ENCODE measurements around the gene GNAS.
A peak's percentile ranks its signal among the peaks of the same experiment; 100 is the strongest.

Gene GNAS

DNA sequence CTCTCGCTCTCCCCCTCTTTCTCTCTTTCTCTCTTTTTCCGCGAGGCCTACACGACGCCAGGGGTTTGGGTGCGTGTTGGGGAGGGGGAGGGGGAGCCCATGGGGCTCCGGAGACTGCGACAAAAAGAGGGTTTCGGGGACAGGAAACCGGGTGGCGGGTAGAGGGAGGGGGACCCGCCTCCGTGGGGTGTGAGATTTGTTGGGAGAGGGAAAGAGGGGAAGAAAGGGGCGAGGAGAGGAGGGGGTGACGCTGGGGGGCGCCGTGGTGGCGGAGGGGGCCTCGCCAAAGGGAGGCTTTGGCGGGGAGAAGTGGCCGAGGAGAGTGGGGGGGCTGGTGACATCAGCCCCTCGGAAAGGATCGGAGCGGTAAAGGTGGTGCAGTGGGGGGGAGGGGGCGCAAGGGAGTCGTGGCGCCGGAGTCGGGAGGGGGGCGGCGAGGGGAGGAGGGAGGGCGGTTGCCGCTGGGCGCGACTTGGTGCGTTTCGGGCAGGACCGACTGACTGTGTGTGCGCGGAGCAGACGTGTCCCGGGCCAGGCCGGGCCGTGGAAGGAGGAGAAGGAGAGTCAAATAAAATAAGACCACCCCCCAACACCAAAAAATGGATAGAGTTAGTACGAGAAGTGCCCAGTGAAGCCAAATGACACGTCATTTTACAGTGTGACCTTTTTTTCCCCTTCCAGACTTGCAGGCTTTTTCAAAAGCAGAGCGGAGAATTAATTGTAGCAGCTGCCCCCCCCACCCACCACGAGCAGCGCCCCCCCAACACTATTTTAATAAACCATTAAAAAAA, 39.8 kb downstream of the GNAS start:
- TF ChIP-seq, protein P1, sequence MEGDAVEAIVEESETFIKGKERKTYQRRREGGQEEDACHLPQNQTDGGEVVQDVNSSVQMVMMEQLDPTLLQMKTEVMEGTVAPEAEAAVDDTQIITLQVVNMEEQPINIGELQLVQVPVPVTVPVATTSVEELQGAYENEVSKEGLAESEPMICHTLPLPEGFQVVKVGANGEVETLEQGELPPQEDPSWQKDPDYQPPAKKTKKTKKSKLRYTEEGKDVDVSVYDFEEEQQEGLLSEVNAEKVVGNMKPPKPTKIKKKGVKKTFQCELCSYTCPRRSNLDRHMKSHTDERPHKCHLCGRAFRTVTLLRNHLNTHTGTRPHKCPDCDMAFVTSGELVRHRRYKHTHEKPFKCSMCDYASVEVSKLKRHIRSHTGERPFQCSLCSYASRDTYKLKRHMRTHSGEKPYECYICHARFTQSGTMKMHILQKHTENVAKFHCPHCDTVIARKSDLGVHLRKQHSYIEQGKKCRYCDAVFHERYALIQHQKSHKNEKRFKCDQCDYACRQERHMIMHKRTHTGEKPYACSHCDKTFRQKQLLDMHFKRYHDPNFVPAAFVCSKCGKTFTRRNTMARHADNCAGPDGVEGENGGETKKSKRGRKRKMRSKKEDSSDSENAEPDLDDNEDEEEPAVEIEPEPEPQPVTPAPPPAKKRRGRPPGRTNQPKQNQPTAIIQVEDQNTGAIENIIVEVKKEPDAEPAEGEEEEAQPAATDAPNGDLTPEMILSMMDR (conservative IDR thresholded peaks at IDR 0.05; ENCODE audit: low read depth, low read length), result peak; percentile 3
- DNase-seq (ENCODE audit: low read depth), result no peak
- peak overlapping the region; percentile 79 for H3K4me3 ChIP-seq (ENCODE audit: low read length)

GRCh38 chr20:58892932-58893224, 40.4 kb downstream of the GNAS start:
- TF ChIP-seq, protein P1 (conservative IDR thresholded peaks at IDR 0.05; ENCODE audit: low read depth, low read length), result no peak
- H3K4me3 ChIP-seq (ENCODE audit: low read length), result peak overlapping the region; percentile 79
- DNase-seq (ENCODE audit: low read depth), result no peak

GRCh38 chr20:58893355-58894120, 41.0 kb downstream of the GNAS start:
- DNase-seq (ENCODE audit: low read depth), result no peak
- TF ChIP-seq, protein P1 (conservative IDR thresholded peaks at IDR 0.05; ENCODE audit: low read depth, low read length), result no peak
- peak overlapping the region; percentile 79 for H3K4me3 ChIP-seq (ENCODE audit: low read length)

GRCh38 chr20:58894652-58895447, 42.3 kb downstream of the GNAS start:
- TF ChIP-seq, protein P1 (conservative IDR thresholded peaks at IDR 0.05; ENCODE audit: low read depth, low read length), result no peak
- H3K4me3 ChIP-seq (ENCODE audit: low read length), result no peak overlapping the region
- DNase-seq (ENCODE audit: low read depth), result no peak

DNA sequence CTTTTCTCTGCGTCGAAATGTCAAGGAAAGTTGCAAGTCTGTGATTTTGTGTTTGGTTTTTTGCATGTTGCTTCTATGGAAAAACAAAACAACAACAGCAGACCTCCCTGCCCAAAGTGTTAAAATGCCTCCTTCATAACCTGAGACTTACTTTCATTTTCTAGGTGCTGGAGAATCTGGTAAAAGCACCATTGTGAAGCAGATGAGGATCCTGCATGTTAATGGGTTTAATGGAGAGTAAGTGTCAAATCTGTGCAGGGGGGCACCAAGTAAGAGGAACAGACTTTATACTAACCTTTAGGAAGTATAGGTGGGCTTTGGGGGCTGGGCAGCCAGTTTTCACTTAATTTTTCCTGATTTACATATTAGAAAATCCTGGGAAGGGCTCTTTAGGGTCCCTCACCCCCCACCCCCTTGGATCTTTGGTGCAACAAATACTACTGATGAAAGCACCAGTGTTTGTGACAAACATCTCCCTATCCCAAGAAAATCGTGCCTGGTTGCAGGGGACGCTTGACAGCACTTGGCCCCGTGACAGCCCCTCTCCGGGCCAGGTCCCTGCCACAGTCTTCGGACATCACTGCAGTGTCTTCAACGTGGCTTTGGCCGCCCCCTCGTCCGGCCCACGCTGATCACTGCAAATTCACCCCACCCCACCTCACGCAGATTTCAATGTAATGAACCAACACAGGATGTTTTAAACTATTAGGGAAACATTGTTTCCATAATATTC, 43.1 kb downstream of the GNAS start:
- DNase-seq (ENCODE audit: low read depth), result no peak
- TF ChIP-seq, protein P1 (conservative IDR thresholded peaks at IDR 0.05; ENCODE audit: low read depth, low read length), result no peak
- no peak overlapping the region for H3K4me3 ChIP-seq (ENCODE audit: low read length)

GRCh38 chr20:58896820-58897219, 44.3 kb downstream of the GNAS start:
- no peak overlapping the region for H3K4me3 ChIP-seq (ENCODE audit: low read length)
- TF ChIP-seq, protein P1 (conservative IDR thresholded peaks at IDR 0.05; ENCODE audit: low read depth, low read length), result no peak
- no peak for DNase-seq (ENCODE audit: low read depth)

Measured in retinal pigment epithelial cell (primary cell).